HG02610 (cell line): ENCODE measurements around the gene TEX48.

Source experiments
- ATAC-seq: cut with Tn5 transposase; IDR thresholded peaks from one replicate; pipeline ENCODE4 v1.9.1; 2021; ENCODE audit warnings: mild to moderate bottlenecking, moderate library complexity; ENCODE audit not compliant: unreplicated experiment

Gene TEX48

DNA sequence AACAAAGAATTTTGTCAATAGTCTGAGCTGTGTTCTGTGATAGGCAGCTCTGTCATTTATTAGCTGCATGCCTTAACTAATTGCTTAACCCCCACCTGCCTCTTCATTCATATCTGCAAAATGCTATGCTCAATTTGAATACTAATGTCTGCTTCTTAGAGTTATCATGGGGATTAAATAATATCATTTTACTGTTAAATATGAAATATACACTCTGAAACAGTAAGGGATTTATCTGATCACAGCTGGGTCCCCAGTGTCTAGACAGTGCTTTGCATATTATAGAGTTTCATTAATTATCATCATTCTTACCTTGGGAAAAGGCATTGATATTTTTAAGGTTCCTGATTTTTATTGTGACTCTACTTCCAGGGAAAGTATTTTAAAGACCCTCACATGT, 12.0 kb downstream of the TEX48 start:
- no peak for ATAC-seq

DNA sequence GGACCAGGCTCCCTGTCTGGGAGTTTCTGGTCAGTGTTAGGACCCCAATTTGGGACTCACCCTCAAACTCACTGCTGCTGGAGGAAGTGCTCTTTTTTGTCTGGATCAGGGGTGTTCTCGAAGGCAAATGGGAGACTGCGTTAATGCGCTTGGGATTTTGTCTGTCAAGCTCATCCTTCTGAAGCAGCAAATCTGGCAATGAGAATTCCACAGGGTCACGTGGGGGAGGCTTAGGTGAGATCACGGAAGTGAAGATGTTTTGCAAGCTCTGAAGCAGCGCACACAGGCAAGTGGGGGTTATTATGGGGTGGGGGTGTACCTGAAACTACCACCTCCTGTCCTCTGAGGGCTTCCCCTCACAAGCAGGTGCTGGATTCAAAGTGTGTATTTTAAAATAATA, 13.8 kb downstream of the TEX48 start:
- ATAC-seq = no peak

GRCh38 chr9:114666851-114667250, 15.1 kb downstream of the TEX48 start:
- ATAC-seq = no peak

- no peak for ATAC-seq
Observed at GRCh38 chr9:114666401-114666800, 15.6 kb downstream of the TEX48 start.

DNA sequence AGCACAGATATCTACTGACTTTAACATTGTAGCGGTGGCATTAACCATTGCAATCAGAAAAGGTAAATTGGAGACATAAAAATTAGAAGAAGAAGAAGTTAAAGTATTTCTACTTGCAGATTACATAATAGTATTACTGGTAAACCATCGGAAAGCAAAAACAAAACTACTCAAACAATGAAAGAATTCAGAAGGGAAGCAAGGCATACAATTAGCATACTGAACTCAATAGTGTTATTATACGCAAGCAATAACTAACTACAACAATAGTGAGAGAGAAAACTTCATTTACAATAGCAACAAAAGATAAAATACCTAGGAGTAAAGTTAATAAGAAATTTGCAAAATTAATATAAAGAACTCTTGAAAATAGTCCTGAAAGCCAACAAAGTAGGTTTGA, 17.8 kb downstream of the TEX48 start:
- no peak for ATAC-seq

- peak; percentile 73 for ATAC-seq
Observed at GRCh38 chr9:114662081-114662989, 19.7 kb downstream of the TEX48 start.

- ATAC-seq = no peak
Observed at GRCh38 chr9:114657705-114658104, 24.3 kb downstream of the TEX48 start, which contains the start of gene TEX53. TSS of gene TEX53 (minus strand) at chr9:114657805. CDS start at chr9:114657774, 31 bp downstream.

GRCh38 chr9:114656301-114656700, 25.7 kb downstream of the TEX48 start:
- ATAC-seq = no peak

DNA sequence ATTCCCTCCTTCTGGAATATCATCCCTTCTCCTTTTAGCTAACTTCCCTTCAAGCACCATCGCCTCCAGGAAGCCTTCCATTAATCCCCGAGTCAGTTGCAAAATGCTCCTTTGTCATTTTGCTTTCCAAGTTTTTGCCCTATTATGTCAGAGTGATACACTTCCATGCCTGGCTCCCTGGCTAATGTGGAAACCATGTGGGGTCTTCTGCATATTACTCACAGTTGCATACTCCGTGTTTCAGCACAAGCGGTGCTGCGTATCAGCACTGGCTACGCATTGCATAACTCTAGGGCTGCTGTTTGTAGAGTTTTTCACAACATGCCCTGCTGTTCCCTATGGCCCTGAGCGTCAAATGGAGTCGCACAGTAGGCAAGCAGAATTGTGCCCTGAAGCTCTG, 26.3 kb downstream of the TEX48 start:
- ATAC-seq = no peak

DNA sequence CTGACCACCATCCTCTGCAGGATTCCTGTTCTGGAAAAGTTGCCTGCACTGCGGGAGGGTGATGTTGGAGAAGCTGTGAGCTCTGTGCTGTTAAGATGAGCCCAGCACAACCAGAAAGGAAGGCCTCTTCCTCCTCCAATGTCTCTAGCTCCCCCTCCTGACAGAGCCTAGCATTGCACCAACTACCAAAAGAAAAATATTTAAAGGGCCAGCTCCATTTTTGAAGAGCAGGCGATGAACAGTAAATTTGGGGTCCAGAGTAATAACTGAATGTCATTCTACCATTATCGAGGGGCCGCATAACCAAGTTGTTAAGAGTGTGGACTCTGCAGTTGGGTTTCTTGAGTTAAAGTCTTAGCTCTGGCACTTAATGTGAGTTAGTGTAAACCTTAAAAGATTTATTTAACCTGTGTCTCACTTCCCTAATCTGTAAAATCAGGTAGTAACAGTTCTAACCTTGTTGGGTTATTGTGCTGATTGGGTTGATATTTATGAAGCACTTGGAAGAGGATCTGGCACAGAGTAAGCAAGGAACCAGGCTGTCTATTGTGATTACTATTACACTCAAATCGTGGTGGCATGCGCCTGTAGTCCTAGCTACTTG, 28.3 kb downstream of the TEX48 start:
- ATAC-seq = peak; percentile 63

GRCh38 chr9:114652776-114653555, 29.0 kb downstream of the TEX48 start:
- ATAC-seq = no peak

GRCh38 chr9:114643896-114644295, 38.1 kb downstream of the TEX48 start:
- no peak for ATAC-seq

DNA sequence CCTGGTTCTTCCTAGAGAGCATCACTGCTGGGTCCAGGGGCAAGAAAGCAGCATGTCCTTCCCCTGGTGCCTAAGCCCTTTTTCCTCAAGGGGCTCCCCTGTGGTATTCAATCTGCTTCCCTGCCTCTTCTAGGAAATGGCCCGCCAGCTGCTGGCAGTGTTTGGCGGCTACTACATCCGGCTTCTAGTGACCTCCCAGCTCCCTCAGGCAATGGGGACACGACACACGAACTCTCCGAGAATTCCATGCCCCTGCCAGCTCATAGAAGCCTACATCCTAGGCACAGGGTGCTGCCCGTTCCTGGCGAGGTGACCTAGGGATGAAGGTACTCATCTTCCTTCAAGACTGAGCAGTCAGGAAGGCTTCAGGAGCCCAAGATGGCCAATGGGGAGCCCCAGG, 39.0 kb downstream of the TEX48 start:
- no peak for ATAC-seq

DNA sequence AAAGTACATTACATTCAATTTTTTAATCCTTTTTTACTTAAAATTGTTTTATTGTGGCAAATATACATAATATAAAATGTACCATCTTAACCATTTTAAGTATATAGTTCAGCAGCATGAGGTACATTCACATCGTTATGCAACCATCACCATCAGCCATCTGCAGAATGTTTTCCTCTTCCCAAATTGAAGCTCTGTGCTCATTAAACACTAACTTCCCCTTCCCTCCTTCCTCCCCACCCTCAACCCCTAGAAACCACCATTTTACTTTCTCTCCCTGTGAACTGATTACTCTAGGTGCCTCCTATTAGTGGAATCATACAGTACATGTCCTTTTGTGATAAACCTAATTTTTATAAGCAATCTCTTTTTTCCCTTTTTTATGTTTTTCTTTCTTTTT, 40.0 kb downstream of the TEX48 start:
- no peak for ATAC-seq

DNA sequence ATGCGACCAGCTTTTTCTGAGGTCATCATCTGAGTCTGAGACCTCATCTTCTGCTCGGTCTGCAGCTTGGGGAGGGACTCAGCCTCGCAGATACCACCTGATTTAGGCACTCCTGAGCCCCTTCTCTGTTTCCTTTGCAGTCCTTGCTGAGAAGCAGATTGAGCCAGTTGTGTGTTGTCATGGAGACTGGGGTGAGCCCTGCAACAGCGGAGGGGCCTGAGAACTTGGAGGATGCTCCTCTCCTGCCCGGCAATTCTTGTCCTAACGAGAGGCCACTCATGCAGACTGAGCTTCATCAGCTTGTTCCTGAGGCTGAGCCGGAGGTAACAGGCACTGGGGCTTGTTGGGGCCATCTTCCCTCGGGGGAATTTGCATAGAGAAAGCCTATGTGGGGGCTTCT, 43.6 kb downstream of the TEX48 start:
- no peak for ATAC-seq

DNA sequence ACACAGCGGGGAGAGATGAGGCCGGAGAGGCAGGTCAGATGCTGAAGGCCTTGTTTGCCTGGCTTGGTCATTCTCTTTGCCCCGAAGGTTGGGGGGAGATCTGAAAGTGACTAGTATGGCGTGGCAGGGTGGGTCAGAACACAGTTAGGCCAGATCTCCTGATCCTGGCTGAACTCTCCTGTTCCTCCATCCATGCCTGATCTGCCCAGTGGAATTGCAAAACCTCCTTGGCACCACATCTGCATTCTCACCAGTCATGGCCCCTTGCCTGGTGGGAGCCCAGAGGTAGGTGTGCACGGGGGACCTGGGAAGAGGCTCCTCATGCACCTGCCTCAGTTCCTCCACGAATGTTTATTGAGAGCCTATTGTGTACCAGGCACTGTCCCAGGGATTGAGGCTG, 47.6 kb downstream of the TEX48 start:
- ATAC-seq = no peak

DNA sequence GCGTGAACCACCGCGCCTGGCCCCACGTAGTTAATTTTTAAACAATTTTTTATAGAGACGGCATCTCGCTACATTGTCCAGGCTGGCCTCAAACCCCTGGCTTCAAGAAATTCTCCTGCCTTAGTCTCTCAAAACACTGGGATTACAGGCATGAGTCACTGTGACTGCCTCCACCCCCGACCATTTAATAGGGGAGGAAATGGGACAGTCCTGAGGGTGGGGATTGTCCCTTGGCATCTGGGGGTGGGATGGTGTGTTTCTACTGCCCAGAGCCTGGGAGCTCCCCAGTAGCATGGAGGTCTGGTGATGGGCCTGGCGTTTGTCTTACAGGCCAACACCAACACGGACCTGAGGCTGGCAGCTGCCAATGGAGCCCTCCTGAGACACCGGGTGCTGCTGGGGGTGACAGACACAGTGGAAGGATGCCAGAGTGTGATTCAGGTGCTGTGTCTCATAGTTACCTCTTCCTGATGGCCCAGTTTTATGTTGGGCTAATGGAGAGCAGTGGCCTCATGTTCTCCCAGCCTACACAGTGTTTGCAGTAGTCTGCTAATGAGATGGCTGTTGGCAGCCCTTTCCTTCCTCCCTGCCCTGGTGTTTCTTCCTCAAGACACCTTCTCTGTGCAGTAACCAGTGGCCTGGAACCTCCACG, 48.4 kb downstream of the TEX48 start:
- ATAC-seq = no peak

GRCh38 chr9:114631166-114631565, 50.8 kb downstream of the TEX48 start:
- no peak for ATAC-seq

DNA sequence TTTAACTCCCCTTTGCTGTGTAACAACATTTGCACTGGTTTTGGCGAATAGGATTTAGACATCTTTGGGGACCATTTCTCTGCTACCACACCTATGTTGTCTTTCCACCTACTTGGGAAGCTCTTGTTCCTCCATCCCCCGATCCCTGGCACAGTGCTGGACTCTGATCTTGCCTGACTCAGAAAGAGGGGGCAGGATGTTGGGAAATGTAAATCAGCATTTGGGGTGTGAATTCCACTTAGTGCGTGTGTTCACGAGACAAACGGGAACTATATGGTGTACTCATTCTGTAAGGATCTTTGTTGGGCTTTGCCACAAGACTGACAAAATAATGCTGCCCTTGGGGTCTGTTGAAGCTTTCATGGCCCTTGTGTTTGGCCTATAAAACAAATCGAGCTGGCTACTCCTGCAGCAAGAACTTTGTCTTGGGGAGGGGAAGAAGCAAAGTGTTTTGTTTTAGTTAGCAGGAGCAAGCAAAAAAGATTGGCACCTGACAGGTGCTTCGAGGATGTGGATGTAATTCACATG, 52.4 kb downstream of the TEX48 start:
- ATAC-seq = no peak

DNA sequence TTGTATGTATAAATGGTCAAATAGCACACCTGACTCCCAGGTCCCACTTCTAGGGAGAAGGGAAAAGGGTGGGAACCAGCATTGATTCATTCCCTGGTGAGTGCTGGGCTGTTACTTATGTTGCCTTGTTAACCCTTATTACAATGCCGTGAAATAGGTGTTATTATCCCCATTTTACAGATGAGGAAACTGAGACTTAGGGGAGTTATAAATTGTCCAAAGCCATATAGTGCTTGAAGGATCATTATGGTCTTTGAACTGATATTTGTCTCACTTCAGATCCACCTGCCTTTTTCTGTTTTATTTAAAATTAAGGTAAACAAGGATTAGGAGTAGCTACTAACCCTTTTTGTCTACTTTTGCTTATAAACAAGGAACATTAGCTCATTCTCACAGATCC, 54.4 kb downstream of the TEX48 start:
- no peak for ATAC-seq
